GM12892 (cell line): ENCODE data around the gene CNTN5.

Experiments used
- POLR2A ChIP-seq: IDR thresholded peaks from 2 replicates; pipeline ENCODE4 v1.6.1; 2011; ENCODE audit warnings: low read depth, low read length, control low read depth
- POLR2AphosphoS5 ChIP-seq: IDR thresholded peaks from 2 replicates; pipeline ENCODE4 v1.6.1; 2011; ENCODE audit warnings: low read depth, low read length, control low read depth
- TAF1 ChIP-seq: IDR thresholded peaks from 2 replicates; pipeline ENCODE4 v1.6.1; 2011; ENCODE audit warnings: low read depth, mild to moderate bottlenecking, control low read depth, low read length, borderline replicate concordance

DNA sequence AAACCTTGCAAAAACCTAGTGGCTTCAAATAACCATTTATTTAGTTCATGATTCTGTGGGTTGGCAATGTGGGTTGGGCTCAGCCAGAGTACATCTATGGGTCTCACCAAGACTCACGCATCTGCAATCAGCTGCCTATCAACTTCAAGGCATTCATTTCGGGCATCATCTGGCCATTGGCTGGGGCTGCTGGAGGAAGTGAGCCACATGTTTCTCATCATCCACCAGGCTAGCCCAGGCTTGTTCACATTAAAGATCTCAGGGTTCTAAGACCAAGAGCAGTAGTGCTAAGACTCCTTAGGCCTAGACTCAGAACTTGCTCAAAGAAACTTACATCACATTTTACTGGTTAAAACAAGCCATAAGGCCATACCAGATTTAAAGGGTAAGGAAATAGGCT, 1187.5 kb downstream of the CNTN5 start:
- no peak for TF ChIP-seq TAF1
- no peak for TF ChIP-seq POLR2AphosphoS5
- no peak for TF ChIP-seq POLR2A
